HepG2 (cell line): Measurements from ENCODE around the gene GNA15. TPM values are rescaled to one million over a fixed set of nuclear protein-coding genes. Genes with fewer than 3 reads are reported as not detected.
A peak's percentile ranks its signal among the peaks of the same experiment; 100 is the strongest.

Experiments used
- AHDC1 ChIP-seq: sonication (generic); formaldehyde crosslinking; IDR thresholded peaks from 2 replicates; pipeline ENCODE4 v1.5.1; 2020; ENCODE audit warnings: mild to moderate bottlenecking, missing genetic modification reagents, borderline replicate concordance
- CTCF ChIP-seq: sonication (generic); formaldehyde crosslinking; IDR thresholded peaks from 2 replicates; pipeline ENCODE4 v1.5.0; 2020; ENCODE audit warnings: mild to moderate bottlenecking, missing genetic modification reagents, moderate library complexity
- PATZ1 ChIP-seq: sonication (generic); formaldehyde crosslinking; IDR thresholded peaks from 2 replicates; pipeline ENCODE4 v1.4.0; 2020; ENCODE audit warnings: missing genetic modification reagents
- STAG1 ChIP-seq: sonication (generic); formaldehyde crosslinking; IDR thresholded peaks from 2 replicates; pipeline ENCODE4 v1.4.0; 2020; ENCODE audit warnings: missing genetic modification reagents
- XRCC5 ChIP-seq: fragments of 200-400 bp; formaldehyde crosslinking; optimal IDR thresholded peaks from 2 replicates; pipeline ENCODE3; 2017; ENCODE audit warnings: mild to moderate bottlenecking, low read length
- ZFP91 ChIP-seq: sonication (generic); formaldehyde crosslinking; IDR thresholded peaks from 2 replicates; pipeline ENCODE4 v1.9.0; 2022; ENCODE audit warnings: missing genetic modification reagents, mild to moderate bottlenecking, borderline replicate concordance
- ZKSCAN5 ChIP-seq: sonication (generic); formaldehyde crosslinking; IDR thresholded peaks from 2 replicates; pipeline ENCODE4 v1.5.1; 2020; ENCODE audit warnings: mild to moderate bottlenecking, missing genetic modification reagents
- ZNF567 ChIP-seq: sonication (generic); formaldehyde crosslinking; IDR thresholded peaks from 2 replicates; pipeline ENCODE4 v1.8.1; 2023; ENCODE audit warnings: mild to moderate bottlenecking, missing genetic modification reagents, borderline replicate concordance
- ZNF576 ChIP-seq: sonication (generic); formaldehyde crosslinking; IDR thresholded peaks from 2 replicates; pipeline ENCODE4 v1.4.0; 2020; ENCODE audit warnings: mild to moderate bottlenecking, missing genetic modification reagents
- ZNF687 ChIP-seq: sonication (generic); formaldehyde crosslinking; IDR thresholded peaks from 2 replicates; pipeline ENCODE4 v1.5.1; 2020; ENCODE audit warnings: mild to moderate bottlenecking, missing genetic modification reagents, moderate library complexity
- ZNF879 ChIP-seq: sonication (generic); formaldehyde crosslinking; IDR thresholded peaks from 2 replicates; pipeline ENCODE4 v1.8.1; 2023; ENCODE audit warnings: missing genetic modification reagents
- polyA plus RNA-seq, 8 experiments: library from polyadenylated mRNA; depleted of rRNA in 3 of 8; stranded (reverse) in 7 of 8; unstranded in 1 of 8; fragments of >200 nt; fragmentation: Illumina TruSeq in 4 of 8; extraction: Trizol in 4 of 8; gene quantifications; 2 replicates each; pipeline versions ENCODE4 v1.2.1 to v1.2.3, GENCODE V29; 2011 to 2016; ENCODE audit warnings: low read depth in 4 of 8, missing spikeins in 1 of 8, mixed read lengths in 1 of 8; ENCODE audit not compliant: insufficient read depth in 1 of 8
- total RNA-seq, 5 experiments: library from RNA; depleted of rRNA; stranded (reverse); fragments of >200 nt; fragmentation: Illumina TruSeq; extraction: Trizol; gene quantifications; 2 replicates each; pipeline ENCODE4 v1.2.3, GENCODE V29; 2016; ENCODE audit warnings: low read depth in 1 of 5

The GNA15 gene
- total and polyA plus RNA-seq, 2 of the 13 experiments (the other 11 are each of a cell fraction or from before 2014, with no cell fraction given): not detected

GRCh38 chr19:3125900-3126524 lies 9.8 kb upstream of the GNA15 start (continued):
- peak; percentile 34; the same call in 1 of the 2 replicates for TF ChIP-seq ZNF687 (CRISPR knock-in tag)
- TF ChIP-seq CTCF: peak; percentile 95
- no peak for TF ChIP-seq PATZ1 (CRISPR knock-in tag)
- TF ChIP-seq STAG1 (CRISPR knock-in tag): peak; percentile 67
- TF ChIP-seq ZNF567: peak; percentile 38; the same call in 1 of the 2 replicates
- peak; percentile 99 for TF ChIP-seq ZNF576 (CRISPR knock-in tag)
- no peak for TF ChIP-seq ZNF879 (CRISPR knock-in tag)
- TF ChIP-seq XRCC5: peak; percentile 30
- TF ChIP-seq AHDC1 (CRISPR knock-in tag): no peak
- TF ChIP-seq ZKSCAN5: no peak
- TF ChIP-seq ZFP91 (CRISPR knock-in tag): no peak
